ENCODE data around the gene NLGN1.

NLGN1 gene

GRCh38 chr3:174002543-174002942, 605.0 kb downstream of the NLGN1 start:
- no peak overlapping the region for H3K4me3 ChIP-seq (ENCODE audit: low read depth, low read length)
- no peak overlapping the region for H4K12ac ChIP-seq (ENCODE audit: low read depth, low read length)
- no peak overlapping the region for H3K4me2 ChIP-seq (ENCODE audit: low read length)
- H3K9me3 ChIP-seq (ENCODE audit: insufficient read depth, low read depth, low read length): no peaks in the 10 kb centered on the region
- no peaks in the 10 kb centered on the region for H3K27me3 ChIP-seq (ENCODE audit: insufficient read depth, low read length)
- no CpG with 5 or more reads among the region's 1 CpG for WGBS (ENCODE audit: extremely low coverage, insufficient coverage, insufficient read length)
- H3K23ac ChIP-seq (ENCODE audit: low read length): no peak overlapping the region
- DNase-seq: peak in 1 of 2 donors; percentile 43
- H3K18ac ChIP-seq (ENCODE audit: low read length): no peak overlapping the region
- H3K79me1 ChIP-seq (ENCODE audit: low read length): no peaks in the 10 kb centered on the region
- H3K14ac ChIP-seq (ENCODE audit: low read length): no peak overlapping the region
- no peak overlapping the region for H3K4ac ChIP-seq (ENCODE audit: low read depth, low read length)
- no peak overlapping the region for H2AK5ac ChIP-seq (ENCODE audit: low read length)
- H2BK120ac ChIP-seq (ENCODE audit: insufficient read depth, low read length, poor library complexity): no peak overlapping the region
- no peak overlapping the region for H2BK5ac ChIP-seq (ENCODE audit: low read depth, low read length, poor library complexity)
- no peaks in the 10 kb centered on the region for H3K4me1 ChIP-seq (ENCODE audit: control insufficient read depth in 1 of 2, insufficient read depth in 2 of 2, low read length in 2 of 2)
- no peak overlapping the region for H2AFZ ChIP-seq (ENCODE audit: insufficient read depth, low read length, poor library complexity)
- no peaks in the 10 kb centered on the region for H3K79me2 ChIP-seq (ENCODE audit: control insufficient read depth, insufficient read depth, low read length, poor library complexity)
- H3K27ac ChIP-seq (ENCODE audit: low read depth, low read length): no peak overlapping the region
- H3K36me3 ChIP-seq (ENCODE audit: control insufficient read depth in 1 of 2, insufficient read depth in 2 of 2, low read length in 2 of 2): no peaks in the 10 kb centered on the region
- no peak overlapping the region for H2BK12ac ChIP-seq (ENCODE audit: low read length)
- H4K8ac ChIP-seq (ENCODE audit: low read depth, low read length): no peak overlapping the region
- no peak overlapping the region for H4K91ac ChIP-seq (ENCODE audit: low read depth, low read length)
- H3K9ac ChIP-seq (ENCODE audit: low read length): no peak overlapping the region

GRCh38 chr3:174010907-174011306, 613.4 kb downstream of the NLGN1 start:
- H2BK120ac ChIP-seq (ENCODE audit: insufficient read depth, low read length, poor library complexity): no peak overlapping the region
- H3K23ac ChIP-seq (ENCODE audit: low read length): no peak overlapping the region
- no peak overlapping the region for H2AFZ ChIP-seq (ENCODE audit: insufficient read depth, low read length, poor library complexity)
- no peak overlapping the region for H3K4me3 ChIP-seq (ENCODE audit: low read depth, low read length)
- no peak overlapping the region for H2AK5ac ChIP-seq (ENCODE audit: low read length)
- WGBS (ENCODE audit: extremely low coverage, insufficient coverage, insufficient read length): no CpG with 5 or more reads among the region's 1 CpG
- H3K18ac ChIP-seq (ENCODE audit: low read length): no peak overlapping the region
- H3K9me3 ChIP-seq (ENCODE audit: insufficient read depth, low read depth, low read length): no peaks in the 10 kb centered on the region
- H4K8ac ChIP-seq (ENCODE audit: low read depth, low read length): no peak overlapping the region
- H3K79me1 ChIP-seq (ENCODE audit: low read length): no peaks in the 10 kb centered on the region
- no peak for DNase-seq
- no peaks in the 10 kb centered on the region for H3K4me1 ChIP-seq (ENCODE audit: control insufficient read depth in 1 of 2, insufficient read depth in 2 of 2, low read length in 2 of 2)
- no peak overlapping the region for H3K14ac ChIP-seq (ENCODE audit: low read length)
- no peaks in the 10 kb centered on the region for H3K36me3 ChIP-seq (ENCODE audit: control insufficient read depth in 1 of 2, insufficient read depth in 2 of 2, low read length in 2 of 2)
- no peak overlapping the region for H3K27ac ChIP-seq (ENCODE audit: low read depth, low read length)
- no peak overlapping the region for H4K12ac ChIP-seq (ENCODE audit: low read depth, low read length)
- H3K4ac ChIP-seq (ENCODE audit: low read depth, low read length): no peak overlapping the region
- no peak overlapping the region for H3K4me2 ChIP-seq (ENCODE audit: low read length)
- no peak overlapping the region for H2BK5ac ChIP-seq (ENCODE audit: low read depth, low read length, poor library complexity)
- H3K9ac ChIP-seq (ENCODE audit: low read length): no peak overlapping the region
- no peak overlapping the region for H2BK12ac ChIP-seq (ENCODE audit: low read length)
- H4K91ac ChIP-seq (ENCODE audit: low read depth, low read length): no peak overlapping the region
- no peaks in the 10 kb centered on the region for H3K79me2 ChIP-seq (ENCODE audit: control insufficient read depth, insufficient read depth, low read length, poor library complexity)
- no peaks in the 10 kb centered on the region for H3K27me3 ChIP-seq (ENCODE audit: insufficient read depth, low read length)

- H3K4me2 ChIP-seq (ENCODE audit: low read length): no peak overlapping the region
- H2BK12ac ChIP-seq (ENCODE audit: low read length): no peak overlapping the region
- no peak overlapping the region for H3K27ac ChIP-seq (ENCODE audit: low read depth, low read length)
- no peak overlapping the region for H3K4me3 ChIP-seq (ENCODE audit: low read depth, low read length)
- H2AK5ac ChIP-seq (ENCODE audit: low read length): no peak overlapping the region
- H4K91ac ChIP-seq (ENCODE audit: low read depth, low read length): no peak overlapping the region
- H2BK5ac ChIP-seq (ENCODE audit: low read depth, low read length, poor library complexity): no peak overlapping the region
- no peak overlapping the region for H4K8ac ChIP-seq (ENCODE audit: low read depth, low read length)
- no CpG with 5 or more reads among the region's 4 CpGs for WGBS (ENCODE audit: extremely low coverage, insufficient coverage, insufficient read length)
- no peaks in the 10 kb centered on the region for H3K79me2 ChIP-seq (ENCODE audit: control insufficient read depth, insufficient read depth, low read length, poor library complexity)
- no peak overlapping the region for H4K12ac ChIP-seq (ENCODE audit: low read depth, low read length)
- H3K4me1 ChIP-seq (ENCODE audit: control insufficient read depth in 1 of 2, insufficient read depth in 2 of 2, low read length in 2 of 2): no peaks in the 10 kb centered on the region
- no peak overlapping the region for H3K9ac ChIP-seq (ENCODE audit: low read length)
- H3K14ac ChIP-seq (ENCODE audit: low read length): no peak overlapping the region
- H3K79me1 ChIP-seq (ENCODE audit: low read length): no peaks in the 10 kb centered on the region
- no peak overlapping the region for H3K4ac ChIP-seq (ENCODE audit: low read depth, low read length)
- DNase-seq: no peak
- H3K36me3 ChIP-seq (ENCODE audit: control insufficient read depth in 1 of 2, insufficient read depth in 2 of 2, low read length in 2 of 2): no peaks in the 10 kb centered on the region
- H3K9me3 ChIP-seq (ENCODE audit: insufficient read depth, low read depth, low read length): no peaks in the 10 kb centered on the region
- no peak overlapping the region for H3K23ac ChIP-seq (ENCODE audit: low read length)
- H2AFZ ChIP-seq (ENCODE audit: insufficient read depth, low read length, poor library complexity): no peak overlapping the region
- no peak overlapping the region for H3K18ac ChIP-seq (ENCODE audit: low read length)
- no peaks in the 10 kb centered on the region for H3K27me3 ChIP-seq (ENCODE audit: insufficient read depth, low read length)
- H2BK120ac ChIP-seq (ENCODE audit: insufficient read depth, low read length, poor library complexity): no peak overlapping the region
Observed at GRCh38 chr3:174016186-174016585, 618.6 kb downstream of the NLGN1 start.

- no peak overlapping the region for H2BK5ac ChIP-seq (ENCODE audit: low read depth, low read length, poor library complexity)
- no peak overlapping the region for H2BK12ac ChIP-seq (ENCODE audit: low read length)
- H3K9ac ChIP-seq (ENCODE audit: low read length): no peak overlapping the region
- no peaks in the 10 kb centered on the region for H3K79me2 ChIP-seq (ENCODE audit: control insufficient read depth, insufficient read depth, low read length, poor library complexity)
- H3K27ac ChIP-seq (ENCODE audit: low read depth, low read length): no peak overlapping the region
- DNase-seq: no peak
- H3K36me3 ChIP-seq (ENCODE audit: control insufficient read depth in 1 of 2, insufficient read depth in 2 of 2, low read length in 2 of 2): no peaks in the 10 kb centered on the region
- H3K79me1 ChIP-seq (ENCODE audit: low read length): no peaks in the 10 kb centered on the region
- H3K14ac ChIP-seq (ENCODE audit: low read length): no peak overlapping the region
- no peaks in the 10 kb centered on the region for H3K4me1 ChIP-seq (ENCODE audit: control insufficient read depth in 1 of 2, insufficient read depth in 2 of 2, low read length in 2 of 2)
- H3K18ac ChIP-seq (ENCODE audit: low read length): no peak overlapping the region
- no peaks in the 10 kb centered on the region for H3K9me3 ChIP-seq (ENCODE audit: insufficient read depth, low read depth, low read length)
- WGBS (ENCODE audit: extremely low coverage, insufficient coverage, insufficient read length): no CpG with 5 or more reads among the region's 2 CpGs
- H2AK5ac ChIP-seq (ENCODE audit: low read length): no peak overlapping the region
- no peak overlapping the region for H4K8ac ChIP-seq (ENCODE audit: low read depth, low read length)
- no peaks in the 10 kb centered on the region for H3K27me3 ChIP-seq (ENCODE audit: insufficient read depth, low read length)
- H4K91ac ChIP-seq (ENCODE audit: low read depth, low read length): no peak overlapping the region
- no peak overlapping the region for H3K4me3 ChIP-seq (ENCODE audit: low read depth, low read length)
- H2AFZ ChIP-seq (ENCODE audit: insufficient read depth, low read length, poor library complexity): no peak overlapping the region
- H2BK120ac ChIP-seq (ENCODE audit: insufficient read depth, low read length, poor library complexity): no peak overlapping the region
- H4K12ac ChIP-seq (ENCODE audit: low read depth, low read length): no peak overlapping the region
- H3K4ac ChIP-seq (ENCODE audit: low read depth, low read length): no peak overlapping the region
- no peak overlapping the region for H3K23ac ChIP-seq (ENCODE audit: low read length)
- no peak overlapping the region for H3K4me2 ChIP-seq (ENCODE audit: low read length)
Observed at GRCh38 chr3:174020156-174020555, 622.6 kb downstream of the NLGN1 start.
